ENCODE results near the gene PIP5K1A.

- TF ChIP-seq CTCF (IDR thresholded peaks at IDR 0.05) (no peak), POLR2A (IDR thresholded peaks at IDR 0.05) (no peak)
Measured at GRCh38 chr1:151213560-151213959, 15.2 kb downstream of the PIP5K1A start.

Measured in adrenal gland (tissue), 5 donors.